Neural cell (in vitro differentiated cells): ENCODE results near the gene TLE4. TPM values are rescaled to one million over a fixed set of nuclear protein-coding genes. Genes with fewer than 3 reads are reported as not detected.

ENCODE experiments used
- H2AFZ ChIP-seq: fragments of 200-600, 300-800 bp; sonication (generic), shearing (Covaris generic); 2 replicates; pipeline ENCODE4 v1.6.0; 2014; ENCODE audit warnings: low read depth, mild to moderate bottlenecking, antibody characterized with exemption, low read length, moderate library complexity
- H3F3A ChIP-seq: fragments of 200-600 bp; shearing (Covaris generic); 2 replicates; pipeline ENCODE4 v1.6.1; 2016; ENCODE audit warnings: mild to moderate bottlenecking, moderate library complexity, mixed read lengths, antibody characterized with exemption, low read length; ENCODE audit not compliant: insufficient read depth, poor library complexity, severe bottlenecking
- H3K27ac ChIP-seq: fragments of 200-600, 300-800 bp; sonication (generic), shearing (Covaris generic); 2 replicates; pipeline ENCODE4 v1.5.1; 2014; ENCODE audit warnings: mild to moderate bottlenecking, low read length, moderate library complexity
- H3K27me3 ChIP-seq: fragments of 300-800, 200-600 bp; sonication (generic), shearing (Covaris generic); 2 replicates; pipeline ENCODE4 v1.6.0; 2014; ENCODE audit warnings: mild to moderate bottlenecking, low read depth, low read length, moderate library complexity; ENCODE audit not compliant: insufficient read depth
- H3K36me3 ChIP-seq: fragments of 300-800, 200-600 bp; sonication (generic), shearing (Covaris generic); 2 replicates; pipeline ENCODE4 v1.5.1; 2014; ENCODE audit warnings: mild to moderate bottlenecking, antibody characterized with exemption, low read length, moderate library complexity; ENCODE audit not compliant: insufficient read depth
- H3K4me2 ChIP-seq: fragments of 300-800, 200-600 bp; sonication (generic), shearing (Covaris generic); 2 replicates; pipeline ENCODE4 v1.6.0; 2014; ENCODE audit warnings: mild to moderate bottlenecking, low read length
- H3K4me3 ChIP-seq: fragments of 300-800, 200-600 bp; sonication (generic), shearing (Covaris generic); 2 replicates; pipeline ENCODE4 v1.5.1; 2014; ENCODE audit warnings: mild to moderate bottlenecking, low read length, moderate library complexity
- H3K79me2 ChIP-seq: fragments of 200-600 bp; shearing (Covaris generic); replicated peaks from 2 replicates; pipeline ENCODE4 v1.6.0; 2014; ENCODE audit warnings: mild to moderate bottlenecking, low read length, moderate library complexity; ENCODE audit not compliant: insufficient read depth
- H3K9ac ChIP-seq: fragments of 300-800, 200-600 bp; sonication (generic), shearing (Covaris generic); 2 replicates; pipeline ENCODE4 v1.6.1; 2016; ENCODE audit warnings: mild to moderate bottlenecking, low read length, mixed read lengths
- H3K9me2 ChIP-seq: fragments of 200-600 bp; shearing (Covaris generic); 2 replicates; pipeline ENCODE4 v1.6.1; 2016; ENCODE audit warnings: mild to moderate bottlenecking, low read length, mixed read lengths; ENCODE audit not compliant: insufficient read depth
- H3K9me3 ChIP-seq: fragments of 200-600, 300-800 bp; sonication (generic), shearing (Covaris generic); 2 replicates; pipeline ENCODE4 v1.6.1; 2016; ENCODE audit warnings: mild to moderate bottlenecking, mixed run types, low read length, moderate library complexity, mixed read lengths
- H4K20me1 ChIP-seq: fragments of 200-600 bp; shearing (Covaris generic); 2 replicates; pipeline ENCODE4 v1.6.1; 2016; ENCODE audit warnings: mild to moderate bottlenecking, mixed run types; ENCODE audit not compliant: insufficient read depth
- EP300 ChIP-seq: fragments of 450-650 bp; conservative IDR thresholded peaks from 2 replicates; pipeline ENCODE4 v1.6.1; 2014; ENCODE audit warnings: antibody characterized with exemption, mild to moderate bottlenecking, moderate library complexity; ENCODE audit not compliant: poor library complexity, severe bottlenecking
- EZH2 ChIP-seq: fragments of 200-600, 300-800 bp; shearing (Covaris generic), sonication (generic); IDR thresholded peaks from 2 replicates; pipeline ENCODE4 v1.6.1; 2014; ENCODE audit warnings: antibody characterized with exemption, low read length, borderline replicate concordance, mild to moderate bottlenecking; ENCODE audit not compliant: insufficient read depth, poor library complexity, severe bottlenecking
- MXI1 ChIP-seq: fragments of 450-650 bp; conservative IDR thresholded peaks from 2 replicates; pipeline ENCODE4 v1.6.1; 2014; ENCODE audit warnings: antibody characterized with exemption, mild to moderate bottlenecking; ENCODE audit not compliant: poor library complexity, severe bottlenecking
- POLR2AphosphoS5 ChIP-seq: IDR thresholded peaks from 2 replicates; pipeline ENCODE4 v1.6.1; 2012
- RAD21 ChIP-seq: fragments of 450-650 bp; conservative IDR thresholded peaks from 2 replicates; pipeline ENCODE4 v1.6.1; 2014; ENCODE audit warnings: antibody characterized with exemption, mild to moderate bottlenecking, moderate library complexity
- SMC3 ChIP-seq: fragments of 450-650 bp; conservative IDR thresholded peaks from 2 replicates; pipeline ENCODE4 v1.6.1; 2014; ENCODE audit warnings: antibody characterized with exemption, mild to moderate bottlenecking, moderate library complexity; ENCODE audit not compliant: poor library complexity
- TAF1 ChIP-seq: IDR thresholded peaks from 2 replicates; pipeline ENCODE4 v1.6.1; 2012; ENCODE audit warnings: low read depth
- polyA plus RNA-seq: library from polyadenylated mRNA; depleted of rRNA; stranded (reverse); fragments of >200 nt; gene quantifications from 2 replicates; pipeline ENCODE4 v1.2.3, GENCODE V29; 2014
- TF ChIP-seq, protein P1 (sequence below): IDR thresholded peaks from 2 replicates; pipeline ENCODE4 v1.6.1; 2012; ENCODE audit warnings: borderline replicate concordance
- TF ChIP-seq, protein P2 (sequence below): fragments of 450-650 bp; IDR thresholded peaks from 2 replicates; pipeline ENCODE4 v1.5.1; 2014; ENCODE audit warnings: antibody characterized with exemption, mild to moderate bottlenecking, moderate library complexity; ENCODE audit not compliant: poor library complexity, severe bottlenecking

TLE4 gene
- polyA plus RNA-seq, 1 donor from 2014 or later, result 143 TPM

DNA sequence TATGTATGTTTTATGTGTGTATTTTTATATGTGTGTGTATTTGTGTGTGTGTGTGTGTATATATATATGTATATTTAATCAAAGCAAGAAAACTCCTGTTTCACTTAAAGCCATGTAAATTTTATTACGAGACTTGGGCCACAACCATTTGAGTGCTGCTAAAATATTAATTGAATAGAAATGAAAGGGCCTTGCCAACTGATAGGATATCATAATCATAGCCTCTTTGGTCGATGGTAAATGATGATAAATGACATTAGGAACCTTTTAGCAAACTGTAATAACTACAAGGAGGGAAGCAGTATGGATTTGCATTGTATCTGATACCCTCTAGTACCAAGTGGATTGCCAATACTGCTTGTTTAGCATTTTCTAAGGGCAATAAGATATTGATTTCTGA lies 7.9 kb downstream of the TLE4 start:
- Histone ChIP-seq H3K9me2 (no peaks in the 10 kb centered on the region), H4K20me1 (peaks cover 15% of the 10 kb centered on the region), H2AFZ (no peak overlapping the region), H3K9me3 (no peaks in the 10 kb centered on the region), H3K4me2 (peak overlapping the region; percentile 93), H3K27me3 (no peaks in the 10 kb centered on the region), H3K9ac (no peak overlapping the region), H3F3A (peaks cover 4% of the 10 kb centered on the region), H3K36me3 (peaks cover 15% of the 10 kb centered on the region), H3K4me3 (peak overlapping the region; percentile 81), H3K79me2 (peaks cover 100% of the 10 kb centered on the region), H3K27ac (no peak overlapping the region)
- TF ChIP-seq EP300, result no peak
- TF ChIP-seq, protein P1, sequence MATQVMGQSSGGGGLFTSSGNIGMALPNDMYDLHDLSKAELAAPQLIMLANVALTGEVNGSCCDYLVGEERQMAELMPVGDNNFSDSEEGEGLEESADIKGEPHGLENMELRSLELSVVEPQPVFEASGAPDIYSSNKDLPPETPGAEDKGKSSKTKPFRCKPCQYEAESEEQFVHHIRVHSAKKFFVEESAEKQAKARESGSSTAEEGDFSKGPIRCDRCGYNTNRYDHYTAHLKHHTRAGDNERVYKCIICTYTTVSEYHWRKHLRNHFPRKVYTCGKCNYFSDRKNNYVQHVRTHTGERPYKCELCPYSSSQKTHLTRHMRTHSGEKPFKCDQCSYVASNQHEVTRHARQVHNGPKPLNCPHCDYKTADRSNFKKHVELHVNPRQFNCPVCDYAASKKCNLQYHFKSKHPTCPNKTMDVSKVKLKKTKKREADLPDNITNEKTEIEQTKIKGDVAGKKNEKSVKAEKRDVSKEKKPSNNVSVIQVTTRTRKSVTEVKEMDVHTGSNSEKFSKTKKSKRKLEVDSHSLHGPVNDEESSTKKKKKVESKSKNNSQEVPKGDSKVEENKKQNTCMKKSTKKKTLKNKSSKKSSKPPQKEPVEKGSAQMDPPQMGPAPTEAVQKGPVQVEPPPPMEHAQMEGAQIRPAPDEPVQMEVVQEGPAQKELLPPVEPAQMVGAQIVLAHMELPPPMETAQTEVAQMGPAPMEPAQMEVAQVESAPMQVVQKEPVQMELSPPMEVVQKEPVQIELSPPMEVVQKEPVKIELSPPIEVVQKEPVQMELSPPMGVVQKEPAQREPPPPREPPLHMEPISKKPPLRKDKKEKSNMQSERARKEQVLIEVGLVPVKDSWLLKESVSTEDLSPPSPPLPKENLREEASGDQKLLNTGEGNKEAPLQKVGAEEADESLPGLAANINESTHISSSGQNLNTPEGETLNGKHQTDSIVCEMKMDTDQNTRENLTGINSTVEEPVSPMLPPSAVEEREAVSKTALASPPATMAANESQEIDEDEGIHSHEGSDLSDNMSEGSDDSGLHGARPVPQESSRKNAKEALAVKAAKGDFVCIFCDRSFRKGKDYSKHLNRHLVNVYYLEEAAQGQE, result no peak
- no peak for TF ChIP-seq MXI1
- TF ChIP-seq, protein P2, sequence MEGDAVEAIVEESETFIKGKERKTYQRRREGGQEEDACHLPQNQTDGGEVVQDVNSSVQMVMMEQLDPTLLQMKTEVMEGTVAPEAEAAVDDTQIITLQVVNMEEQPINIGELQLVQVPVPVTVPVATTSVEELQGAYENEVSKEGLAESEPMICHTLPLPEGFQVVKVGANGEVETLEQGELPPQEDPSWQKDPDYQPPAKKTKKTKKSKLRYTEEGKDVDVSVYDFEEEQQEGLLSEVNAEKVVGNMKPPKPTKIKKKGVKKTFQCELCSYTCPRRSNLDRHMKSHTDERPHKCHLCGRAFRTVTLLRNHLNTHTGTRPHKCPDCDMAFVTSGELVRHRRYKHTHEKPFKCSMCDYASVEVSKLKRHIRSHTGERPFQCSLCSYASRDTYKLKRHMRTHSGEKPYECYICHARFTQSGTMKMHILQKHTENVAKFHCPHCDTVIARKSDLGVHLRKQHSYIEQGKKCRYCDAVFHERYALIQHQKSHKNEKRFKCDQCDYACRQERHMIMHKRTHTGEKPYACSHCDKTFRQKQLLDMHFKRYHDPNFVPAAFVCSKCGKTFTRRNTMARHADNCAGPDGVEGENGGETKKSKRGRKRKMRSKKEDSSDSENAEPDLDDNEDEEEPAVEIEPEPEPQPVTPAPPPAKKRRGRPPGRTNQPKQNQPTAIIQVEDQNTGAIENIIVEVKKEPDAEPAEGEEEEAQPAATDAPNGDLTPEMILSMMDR, result no peak
- no peak for TF ChIP-seq TAF1
- no peak for TF ChIP-seq SMC3
- TF ChIP-seq POLR2AphosphoS5, result no peak
- TF ChIP-seq EZH2, result no peak
- no peak for TF ChIP-seq RAD21

DNA sequence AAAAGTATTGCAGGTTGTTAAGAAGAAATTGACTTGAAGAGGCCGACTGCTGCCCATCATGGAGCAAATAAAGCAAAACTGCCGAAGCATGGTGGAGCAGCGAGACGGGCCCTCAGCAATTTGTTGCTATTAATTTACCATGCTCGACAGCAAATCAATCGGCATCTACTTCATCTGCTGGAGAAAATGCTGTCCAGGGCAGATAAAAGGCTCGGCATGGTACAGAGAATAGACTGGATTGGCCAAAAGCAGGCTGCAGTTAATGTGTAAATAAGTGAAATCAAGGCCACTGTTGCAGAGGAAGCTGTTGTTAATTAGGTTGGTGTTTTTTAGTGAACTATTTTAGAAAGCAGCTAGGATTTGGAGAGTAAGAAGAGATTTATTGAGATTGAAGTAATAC lies 8.3 kb downstream of the TLE4 start:
- no peaks in the 10 kb centered on the region for H3K9me3 ChIP-seq
- peaks cover 100% of the 10 kb centered on the region for H3K79me2 ChIP-seq
- no peak overlapping the region for H2AFZ ChIP-seq
- no peak overlapping the region for H3K9ac ChIP-seq
- peak overlapping the region; percentile 93 for H3K4me2 ChIP-seq
- H4K20me1 ChIP-seq, result peaks cover 15% of the 10 kb centered on the region
- H3F3A ChIP-seq, result peaks cover under 1% of the 10 kb centered on the region
- no peak overlapping the region for H3K27ac ChIP-seq
- TF ChIP-seq SMC3 (peak; percentile 11), RAD21 (no peak), POLR2AphosphoS5 (peak; percentile 39)
- H3K9me2 ChIP-seq, result no peaks in the 10 kb centered on the region
- H3K36me3 ChIP-seq, result peaks cover 15% of the 10 kb centered on the region
- H3K27me3 ChIP-seq, result no peaks in the 10 kb centered on the region
- peak overlapping the region; percentile 81 for H3K4me3 ChIP-seq

DNA sequence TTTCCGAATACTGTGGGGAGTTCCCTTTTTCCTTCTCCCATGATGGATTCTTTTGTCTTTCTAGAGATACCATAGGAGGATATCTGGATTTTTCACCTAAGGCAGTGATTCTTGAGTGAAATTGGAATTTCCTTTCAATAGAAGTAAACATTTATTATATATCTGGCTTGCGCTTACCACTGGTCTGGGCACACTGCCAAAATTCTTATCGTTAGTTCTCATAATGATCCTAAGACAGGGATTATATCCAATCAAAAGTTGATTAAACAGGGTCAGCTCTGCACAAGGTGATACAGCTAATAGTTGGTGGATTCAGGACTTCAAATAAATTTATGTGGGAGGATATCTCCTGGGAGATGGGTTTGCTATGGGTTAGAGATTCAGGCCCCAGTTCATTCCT lies 9.6 kb downstream of the TLE4 start:
- Histone ChIP-seq H2AFZ (no peak overlapping the region), H3K4me3 (peak overlapping the region; percentile 81), H3F3A (no peaks in the 10 kb centered on the region), H3K9me2 (no peaks in the 10 kb centered on the region), H3K27ac (no peak overlapping the region), H3K4me2 (peak overlapping the region; percentile 20), H3K79me2 (peaks cover 100% of the 10 kb centered on the region), H3K36me3 (peaks cover 8% of the 10 kb centered on the region), H4K20me1 (peaks cover 15% of the 10 kb centered on the region), H3K9me3 (no peaks in the 10 kb centered on the region), H3K9ac (no peak overlapping the region), H3K27me3 (no peaks in the 10 kb centered on the region)
- TF ChIP-seq EP300 (no peak), EZH2 (no peak), MXI1 (no peak), POLR2AphosphoS5 (no peak), TAF1 (no peak), SMC3 (no peak), RAD21 (no peak)
- TF ChIP-seq, protein P1, result no peak
- TF ChIP-seq, protein P2, result no peak
